Fibroblast of villous mesenchyme (primary cell): ENCODE data around the gene TBC1D19. TPM values are rescaled to one million over a fixed set of nuclear protein-coding genes. Genes with fewer than 3 reads are reported as not detected.
"Not testable (repeated sequence)": the region's sequence is repeated elsewhere in the genome, so short reads cannot be mapped to it uniquely, and the experiment has no call there.

Experiments used
- DNase-seq: peaks from one replicate; pipeline ENCODE4 v3.0.0-alpha.2; 2010; ENCODE audit warnings: low read depth
- H3K4me3 ChIP-seq: 2 replicates; pipeline ENCODE4 v1.5.1; 2011; ENCODE audit warnings: low read depth, mild to moderate bottlenecking, low read length
- total RNA-seq: library from RNA; depleted of rRNA; stranded (reverse); fragments of >200 nt; gene quantifications from 2 replicates; pipeline ENCODE4 v1.2.3, GENCODE V29; 2012
- TF ChIP-seq, protein P1 (sequence below): IDR thresholded peaks from 2 replicates; pipeline ENCODE4 v1.5.1; 2012; ENCODE audit warnings: low read depth, mild to moderate bottlenecking, low read length; ENCODE audit not compliant: insufficient read depth

The TBC1D19 gene
- total RNA-seq, 1 donor, result 41.5 TPM

DNA sequence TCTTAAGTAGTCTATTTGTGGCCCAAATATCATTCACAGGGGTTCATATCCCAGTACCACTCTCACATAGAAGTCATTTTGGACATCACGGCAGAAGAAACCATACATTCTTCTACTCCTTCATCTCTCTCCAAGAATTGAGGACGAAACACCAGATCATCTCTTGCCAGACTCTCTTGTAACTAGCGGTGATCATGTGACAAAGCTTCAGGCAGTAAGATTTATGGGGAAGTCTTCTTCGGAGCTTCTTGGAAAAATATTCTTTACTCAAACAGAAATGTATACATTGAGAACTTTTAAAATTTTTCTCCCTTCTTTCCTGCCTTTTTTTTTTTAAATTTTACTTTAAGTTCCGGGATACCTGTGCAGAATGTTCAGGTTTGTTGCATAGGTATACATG, 4.7 kb upstream of the TBC1D19 start:
- H3K4me3 ChIP-seq, result no peak overlapping the region
- TF ChIP-seq, protein P1, sequence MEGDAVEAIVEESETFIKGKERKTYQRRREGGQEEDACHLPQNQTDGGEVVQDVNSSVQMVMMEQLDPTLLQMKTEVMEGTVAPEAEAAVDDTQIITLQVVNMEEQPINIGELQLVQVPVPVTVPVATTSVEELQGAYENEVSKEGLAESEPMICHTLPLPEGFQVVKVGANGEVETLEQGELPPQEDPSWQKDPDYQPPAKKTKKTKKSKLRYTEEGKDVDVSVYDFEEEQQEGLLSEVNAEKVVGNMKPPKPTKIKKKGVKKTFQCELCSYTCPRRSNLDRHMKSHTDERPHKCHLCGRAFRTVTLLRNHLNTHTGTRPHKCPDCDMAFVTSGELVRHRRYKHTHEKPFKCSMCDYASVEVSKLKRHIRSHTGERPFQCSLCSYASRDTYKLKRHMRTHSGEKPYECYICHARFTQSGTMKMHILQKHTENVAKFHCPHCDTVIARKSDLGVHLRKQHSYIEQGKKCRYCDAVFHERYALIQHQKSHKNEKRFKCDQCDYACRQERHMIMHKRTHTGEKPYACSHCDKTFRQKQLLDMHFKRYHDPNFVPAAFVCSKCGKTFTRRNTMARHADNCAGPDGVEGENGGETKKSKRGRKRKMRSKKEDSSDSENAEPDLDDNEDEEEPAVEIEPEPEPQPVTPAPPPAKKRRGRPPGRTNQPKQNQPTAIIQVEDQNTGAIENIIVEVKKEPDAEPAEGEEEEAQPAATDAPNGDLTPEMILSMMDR, result no peak
- DNase-seq, result no peak

DNA sequence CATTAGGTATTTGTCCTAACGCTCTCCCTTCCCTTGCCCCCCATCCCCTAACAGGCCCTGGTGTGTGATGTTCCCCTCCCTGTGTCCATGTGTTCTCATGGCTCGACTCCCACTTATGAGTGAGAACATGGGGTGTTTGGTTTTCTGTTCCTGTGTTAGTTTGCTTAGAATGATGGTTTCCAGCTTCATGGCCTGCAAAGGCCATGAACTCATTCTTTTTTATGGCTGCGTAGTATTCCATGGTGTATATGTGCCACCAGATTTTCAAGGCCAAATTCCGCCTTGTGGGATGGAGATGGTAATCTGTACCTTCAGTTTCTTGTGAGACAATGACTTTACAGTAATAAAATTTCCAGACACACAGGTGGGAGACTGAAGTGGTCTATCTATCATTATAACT, 2.5 kb upstream of the TBC1D19 start:
- not testable (repeated sequence) for DNase-seq, H3K4me3 ChIP-seq

DNA sequence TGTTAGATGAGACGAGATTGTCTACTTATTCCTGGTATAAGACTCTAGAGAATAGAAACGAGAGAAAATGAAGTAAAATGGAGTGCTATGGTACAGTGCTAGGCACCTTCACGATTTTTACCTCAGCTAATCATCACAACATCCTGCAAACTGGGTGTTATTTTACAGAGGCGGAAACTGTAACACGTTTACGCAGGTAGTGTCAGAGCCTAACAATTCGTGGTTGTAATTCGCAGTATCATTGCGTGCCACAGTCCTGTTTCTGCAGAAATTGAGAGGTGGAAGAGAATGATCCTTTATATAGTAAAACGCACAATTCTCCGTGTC, 383 bp upstream of the TBC1D19 start:
- DNase-seq, result no peak
- H3K4me3 ChIP-seq, result peak overlapping the region; percentile 76
- TF ChIP-seq, protein P1, result no peak

DNA sequence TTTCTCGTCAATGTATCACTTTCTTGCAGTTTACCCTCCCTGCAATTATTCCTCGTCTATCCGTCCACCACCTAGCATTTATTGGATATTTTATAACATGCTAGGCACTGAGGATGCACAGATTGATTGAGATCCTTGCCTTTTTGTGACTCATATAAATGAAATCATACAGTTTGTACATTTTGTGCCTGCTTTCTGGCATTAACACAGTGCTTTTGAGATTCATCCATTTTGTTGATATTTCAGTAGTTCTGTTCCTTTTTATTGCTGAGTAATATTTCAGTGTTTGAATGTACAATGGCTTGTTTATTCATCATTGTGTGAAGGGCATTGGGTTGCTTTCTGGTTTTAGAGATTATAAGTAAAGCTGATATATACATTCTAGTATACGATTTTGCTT, 841 bp downstream of the TBC1D19 start:
- TF ChIP-seq, protein P1, result no peak
- peak overlapping the region; percentile 76 for H3K4me3 ChIP-seq
- DNase-seq, result no peak

DNA sequence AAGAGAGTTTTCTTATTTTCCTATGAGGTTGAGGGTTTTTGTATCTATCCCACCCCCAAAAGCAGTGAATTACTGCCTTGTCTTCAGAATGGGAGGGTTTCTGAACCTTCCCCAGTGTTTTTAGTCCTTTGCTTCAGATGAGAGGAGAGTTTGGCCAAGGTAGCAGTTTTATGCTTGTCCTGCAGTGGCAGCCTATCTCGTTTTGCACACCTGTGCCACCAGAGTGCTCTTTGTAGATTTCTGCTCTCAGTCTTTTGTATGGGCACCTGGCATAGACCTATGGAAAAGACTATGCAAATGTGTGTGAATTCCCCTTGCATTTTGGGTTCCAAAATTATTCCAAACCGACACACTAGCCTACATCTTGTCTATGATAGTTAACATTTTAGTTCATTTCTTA, 5.8 kb downstream of the TBC1D19 start:
- DNase-seq, result no peak
- no peak overlapping the region for H3K4me3 ChIP-seq
- TF ChIP-seq, protein P1, result no peak

DNA sequence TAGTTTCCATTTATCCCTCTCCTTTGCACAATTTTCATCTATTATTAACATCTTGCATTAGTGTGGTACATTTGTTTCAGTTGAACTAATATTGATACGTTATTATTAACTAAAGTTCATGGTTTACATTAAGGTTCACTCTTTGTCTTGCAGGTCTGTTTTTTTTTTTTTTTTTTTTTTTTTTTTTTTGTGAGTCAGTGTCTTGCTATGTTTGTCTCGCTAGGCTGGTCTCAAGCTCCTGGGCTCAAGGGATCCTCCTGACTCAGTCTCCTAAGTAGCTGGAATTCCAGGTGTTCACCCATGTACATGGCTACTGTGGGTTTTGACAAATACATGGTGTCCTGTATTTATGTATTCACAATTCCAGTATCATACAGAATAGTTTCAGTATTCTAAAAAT, 6.8 kb downstream of the TBC1D19 start:
- TF ChIP-seq, protein P1, result no peak
- DNase-seq, result no peak
- no peak overlapping the region for H3K4me3 ChIP-seq

DNA sequence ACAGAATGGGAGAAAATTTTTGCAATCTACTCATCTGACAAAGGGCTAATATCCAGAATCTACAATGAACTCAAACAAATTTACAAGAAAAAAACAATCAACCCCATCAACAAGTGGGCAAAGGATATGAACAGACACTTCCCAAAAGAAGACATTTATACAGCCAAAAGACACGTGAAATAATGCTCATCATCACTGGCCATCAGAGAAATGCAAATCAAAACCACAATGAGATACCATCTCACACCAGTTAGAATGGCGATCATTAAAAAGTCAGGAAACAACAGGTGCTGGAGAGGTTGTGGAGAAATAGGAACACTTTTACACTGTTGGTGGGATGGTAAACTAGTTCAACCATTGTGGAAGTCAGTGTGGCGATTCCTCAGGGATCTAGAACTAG, 9.7 kb downstream of the TBC1D19 start:
- DNase-seq, H3K4me3 ChIP-seq: not testable (repeated sequence)

DNA sequence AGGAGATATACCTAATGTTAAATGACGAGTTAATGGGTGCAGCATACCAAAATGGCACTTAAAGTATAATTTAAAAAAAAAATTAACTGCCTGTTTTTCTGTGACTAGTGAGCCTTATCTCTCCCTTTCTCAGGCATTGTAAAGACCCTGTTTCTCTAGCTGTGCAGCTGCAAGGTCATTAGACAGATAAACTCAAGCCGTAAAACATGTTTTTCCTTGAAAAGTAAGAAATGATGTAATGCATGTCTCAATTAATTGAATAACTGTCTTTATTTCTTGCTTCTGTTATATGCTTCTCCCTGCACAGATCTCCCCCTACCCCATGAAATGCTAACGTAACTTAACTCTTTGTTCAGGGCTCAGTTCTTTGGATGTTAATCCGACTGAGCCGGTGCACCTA, 10.5 kb downstream of the TBC1D19 start:
- H3K4me3 ChIP-seq, result no peak overlapping the region
- TF ChIP-seq, protein P1, result no peak
- no peak for DNase-seq
